ACHN (cell line): ENCODE results near the gene SEC24B.
"Not testable (repeated sequence)": the region's sequence is repeated elsewhere in the genome, so short reads cannot be mapped to it uniquely, and the experiment has no call there.

Experiments
- DNase-seq: peaks from one replicate; pipeline ENCODE4 v3.0.0-alpha.2; 2015
- in situ Hi-C: cut with HindIII; loops from 2 replicates; pipeline ENCODE4 v1.10.0; 2017; ENCODE audit warnings: low sequenced_read_pairs, low pct_ligation_motif_present, low pct_unique_long_range_greater_than_20kb

Gene SEC24B

DNA sequence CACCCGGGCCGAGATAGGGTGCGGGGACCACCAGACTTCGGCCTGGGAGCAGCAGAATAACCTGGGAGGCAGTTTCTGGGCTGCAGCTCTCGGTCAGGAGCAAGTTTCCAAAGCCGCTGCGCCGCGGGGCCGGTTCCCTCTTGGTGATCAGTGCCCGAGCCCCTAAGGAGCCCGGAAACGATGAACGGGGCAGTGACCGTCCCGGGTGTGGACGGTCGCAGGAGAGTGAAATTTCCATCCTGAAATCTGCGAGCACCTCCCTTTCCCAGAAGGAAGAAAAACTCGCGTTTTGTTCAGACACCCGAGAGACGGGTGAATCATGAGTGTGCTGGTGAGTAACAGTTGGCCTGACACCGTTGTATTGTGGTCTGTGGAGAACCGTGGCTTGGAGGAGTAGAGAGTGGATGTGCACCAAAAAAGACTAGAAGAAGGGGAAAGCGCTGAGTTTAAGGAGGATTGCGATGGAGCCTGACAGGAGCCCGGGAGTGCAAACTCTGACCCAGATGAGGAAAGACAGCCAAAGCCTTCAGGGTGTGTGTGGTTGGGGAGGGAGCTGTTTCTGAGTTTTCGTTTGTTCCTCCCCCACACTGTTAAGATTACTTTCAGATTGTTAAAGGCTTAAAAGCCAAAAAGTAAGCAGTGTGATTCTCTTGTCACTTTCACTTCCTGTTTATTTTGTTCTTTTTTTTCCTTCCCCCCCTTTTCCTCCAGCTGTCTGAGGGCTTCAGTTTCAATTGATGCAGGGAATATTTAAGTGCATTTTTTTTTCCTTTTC lies 127.3 kb downstream of the SEC24B start:
- peak; percentile 60 for DNase-seq

GRCh38 chr4:109562457-109563239 lies 129.0 kb downstream of the SEC24B start:
- no peak for DNase-seq
- in situ Hi-C loops: no loop called here

More for the DNA sequence above, 127.3 kb downstream of the SEC24B start:
- in situ Hi-C loops: no loop called here

GRCh38 chr4:109571494-109571893 lies 137.9 kb downstream of the SEC24B start:
- in situ Hi-C loops: no loop called here

DNA sequence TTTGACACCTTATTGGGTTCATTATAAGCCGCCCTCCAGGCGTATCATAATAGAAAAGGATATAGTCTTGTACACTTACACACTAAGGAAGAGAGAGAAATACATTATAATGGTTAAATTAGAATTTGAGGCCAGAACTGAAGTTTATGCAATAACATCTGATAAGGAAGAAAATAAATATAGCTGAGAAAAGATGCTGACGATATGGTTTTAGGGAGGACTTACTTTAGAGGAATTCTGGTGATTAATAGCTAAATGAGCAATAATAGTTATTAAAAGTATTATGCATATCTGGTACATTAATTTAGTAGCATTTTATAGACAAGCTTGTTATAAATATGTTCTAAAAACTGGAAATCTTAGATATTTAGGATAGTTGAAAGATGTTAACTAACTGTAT lies 138.5 kb downstream of the SEC24B start:
- DNase-seq: no peak
- in situ Hi-C loops: no loop called here

More at GRCh38 chr4:109571494-109571893, 137.9 kb downstream of the SEC24B start:
- DNase-seq: no peak

DNA sequence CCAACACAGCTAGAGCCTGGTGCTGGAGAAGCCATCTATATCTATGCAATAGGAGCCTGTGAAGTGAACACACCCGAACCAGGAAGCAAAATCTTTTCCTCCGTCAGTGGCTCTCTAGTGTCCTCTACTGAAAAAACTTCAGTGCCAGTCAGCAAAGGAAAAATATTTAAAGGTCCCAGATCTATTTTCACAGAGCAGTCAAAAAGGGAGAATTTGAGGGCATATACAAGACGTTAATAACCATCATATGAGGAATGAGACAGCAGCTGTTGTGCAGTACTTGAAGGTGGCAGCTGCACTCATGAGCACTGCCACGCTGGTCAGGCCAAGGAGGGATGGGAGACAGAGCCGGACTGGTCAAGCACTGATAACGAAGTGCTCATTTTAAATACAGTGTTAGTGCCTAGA lies 140.8 kb downstream of the SEC24B start:
- in situ Hi-C loops: no loop called here
- peak; percentile 28 for DNase-seq

DNA sequence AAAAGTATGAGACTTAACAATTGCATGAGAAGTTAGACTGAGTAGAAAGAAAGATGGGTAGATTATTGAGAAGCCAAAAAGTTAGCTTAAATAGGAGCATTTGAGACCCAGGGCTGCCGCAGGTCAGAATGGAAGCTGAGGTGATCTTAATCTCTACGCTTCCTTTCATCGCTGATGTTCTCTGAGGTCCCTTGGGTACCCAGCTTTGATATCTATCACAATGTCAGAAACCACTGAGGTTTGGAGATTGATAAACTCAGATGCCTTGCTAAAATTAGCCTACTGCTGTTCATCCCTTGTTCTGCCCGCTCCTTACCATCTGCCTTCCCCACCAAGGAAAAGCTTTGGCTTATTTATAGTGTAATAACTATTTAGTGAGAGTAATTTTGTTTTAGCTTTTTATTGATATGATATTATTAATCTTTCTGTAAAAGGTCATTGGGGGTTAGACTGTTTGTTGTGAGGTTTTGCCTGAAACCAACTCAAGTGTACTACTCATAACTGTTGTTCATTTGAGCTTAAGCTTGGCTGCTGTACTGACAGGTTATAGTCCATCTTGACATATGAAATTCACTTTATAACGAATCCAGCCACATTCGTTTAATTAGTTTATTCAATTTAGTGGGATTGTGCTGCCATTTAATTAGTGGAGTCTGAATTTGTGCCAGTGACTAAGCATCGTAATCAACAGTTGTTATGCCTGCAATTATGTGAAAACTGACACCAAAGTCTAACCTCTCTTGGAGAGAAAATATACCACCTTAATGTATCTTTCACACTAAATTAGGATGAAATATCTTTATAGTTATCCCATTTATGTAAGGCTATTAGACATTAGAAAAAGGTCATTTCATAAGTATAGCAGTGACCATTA lies 141.6 kb downstream of the SEC24B start:
- no peak for DNase-seq
- in situ Hi-C loops: no loop called here

DNA sequence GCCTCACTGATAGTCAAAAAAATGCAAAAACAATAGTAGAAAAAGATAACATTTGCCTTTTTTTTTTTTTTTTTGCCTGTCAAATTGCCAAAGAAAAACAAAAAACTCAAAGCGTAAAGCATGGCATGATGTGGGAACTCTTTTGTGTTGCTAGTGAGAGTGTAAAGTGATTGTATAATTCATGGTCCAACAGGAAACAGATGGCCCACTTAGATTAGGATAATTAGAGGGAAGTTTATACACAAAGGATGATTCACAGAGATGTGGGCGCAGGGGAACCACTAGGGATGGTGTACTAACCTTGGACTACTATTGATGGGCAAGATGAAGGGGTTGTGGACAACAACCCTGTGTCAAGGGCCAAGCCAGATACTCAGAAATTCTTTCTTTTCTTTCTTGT lies 142.8 kb downstream of the SEC24B start:
- DNase-seq: no peak
- in situ Hi-C loops: no loop called here

- no peak for DNase-seq
- in situ Hi-C loops: no loop called here
Measured at GRCh38 chr4:109578846-109579245, 145.2 kb downstream of the SEC24B start.

DNA sequence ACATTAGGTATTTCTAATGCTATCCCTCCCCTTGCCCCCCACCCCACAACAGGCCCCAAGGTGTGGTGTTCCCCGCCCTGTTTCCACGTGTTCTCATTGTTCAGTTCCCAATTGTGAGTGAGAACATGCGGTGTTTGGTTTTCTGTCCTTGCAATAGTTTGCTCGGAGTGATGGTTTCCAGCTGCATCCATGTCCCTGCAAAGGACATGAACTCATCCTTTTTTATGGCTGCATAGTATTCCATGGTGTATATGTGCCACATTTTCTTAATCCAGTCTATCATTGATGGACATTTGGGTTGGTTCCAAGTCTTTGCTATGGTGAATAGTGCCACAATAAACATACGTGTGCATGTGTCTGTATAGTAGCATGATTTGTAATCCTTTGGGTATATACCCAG lies 146.4 kb downstream of the SEC24B start:
- in situ Hi-C loops, DNase-seq: not testable (repeated sequence)

GRCh38 chr4:109588176-109588575 lies 154.6 kb downstream of the SEC24B start:
- DNase-seq: no peak
- in situ Hi-C loops: no loop called here

GRCh38 chr4:109589119-109589518 lies 155.5 kb downstream of the SEC24B start:
- in situ Hi-C loops: no loop called here
- DNase-seq: no peak

DNA sequence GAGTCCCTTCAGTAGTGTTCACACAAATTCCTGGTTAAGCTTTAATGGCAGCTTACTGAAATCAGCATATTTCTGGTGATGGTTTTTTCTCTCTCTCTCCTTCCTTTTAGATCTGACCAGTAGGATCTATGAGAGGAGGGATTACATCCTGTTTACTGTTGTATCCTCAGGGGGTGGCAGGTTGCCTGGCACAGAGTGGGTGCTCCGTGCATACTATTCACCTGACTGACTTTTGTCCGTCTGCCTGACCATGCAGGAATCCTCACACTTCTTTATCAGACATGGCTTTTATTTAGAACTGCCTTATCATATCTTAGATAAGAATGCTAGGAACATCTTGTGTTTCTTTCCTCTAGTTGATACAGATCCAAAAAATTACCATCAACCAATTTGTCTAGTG lies 156.0 kb downstream of the SEC24B start:
- in situ Hi-C loops: no loop called here
- no peak for DNase-seq
